Smooth muscle cell (in vitro differentiated cells): ENCODE results near the gene ARHGAP21. TPM values are rescaled to one million over a fixed set of nuclear protein-coding genes. Genes with fewer than 3 reads are reported as not detected.

Source experiments
- DNase-seq: peaks from one replicate; lab custom pipeline; 2025; ENCODE audit not compliant: unreplicated experiment; lab: John Stamatoyannopoulos, UW
- H2AFZ ChIP-seq: fragments of 200-600 bp; sonication (generic); 2 replicates; pipeline ENCODE4 v1.6.0; 2016; ENCODE audit warnings: antibody characterized with exemption, low read depth, mild to moderate bottlenecking
- H3F3A ChIP-seq: fragments of 200-600 bp; sonication (generic); 2 replicates; pipeline ENCODE4 v1.6.0; 2017; ENCODE audit warnings: antibody characterized with exemption, low read depth
- H3K27ac ChIP-seq: fragments of 200-600 bp; sonication (generic); 2 replicates; pipeline ENCODE4 v1.5.1; 2016; ENCODE audit warnings: low read depth, mild to moderate bottlenecking
- H3K27me3 ChIP-seq: fragments of 200-600 bp; sonication (generic); 2 replicates; pipeline ENCODE4 v1.6.1; 2016; ENCODE audit warnings: low read depth, mild to moderate bottlenecking
- H3K36me3 ChIP-seq: fragments of 200-600 bp; sonication (generic); 2 replicates; pipeline ENCODE4 v1.5.1; 2016; ENCODE audit warnings: low read depth
- H3K4me1 ChIP-seq: fragments of 200-600 bp; sonication (generic); 2 replicates; pipeline ENCODE4 v1.5.1; 2016; ENCODE audit warnings: low read depth
- H3K4me2 ChIP-seq: fragments of 200-600 bp; sonication (generic); 2 replicates; pipeline ENCODE4 v1.6.0; 2016; ENCODE audit warnings: mild to moderate bottlenecking
- H3K4me3 ChIP-seq: fragments of 200-600 bp; sonication (generic); 2 replicates; pipeline ENCODE4 v1.5.1; 2016; ENCODE audit warnings: mild to moderate bottlenecking
- H3K79me2 ChIP-seq: fragments of 200-600 bp; sonication (generic); 2 replicates; pipeline ENCODE4 v1.6.0; 2016; ENCODE audit warnings: low read depth, mild to moderate bottlenecking
- H3K9ac ChIP-seq: fragments of 200-600 bp; sonication (generic); 2 replicates; pipeline ENCODE4 v1.6.0; 2016; ENCODE audit warnings: low read depth
- H3K9me3 ChIP-seq: fragments of 200-600 bp; sonication (generic); replicated peaks from 2 replicates; pipeline ENCODE4 v1.5.1; 2016; ENCODE audit warnings: low read depth
- H4K20me1 ChIP-seq: fragments of 200-600 bp; sonication (generic); 2 replicates; pipeline ENCODE4 v1.6.0; 2016; ENCODE audit warnings: low read depth
- CTCF ChIP-seq: fragments of 200-600 bp; sonication (generic); IDR thresholded peaks from 2 replicates; pipeline ENCODE4 v1.5.1; 2017; ENCODE audit warnings: borderline replicate concordance, mild to moderate bottlenecking, antibody characterized with exemption; ENCODE audit not compliant: insufficient read depth, poor library complexity, severe bottlenecking
- WGBS: methylation state at CpG from one replicate; pipeline ENCODE4 v1.1.7; 2016; ENCODE audit warnings: low lambda C conversion rate; 5-methylcytosine and 5-hydroxymethylcytosine counted together
- polyA plus RNA-seq: library from polyadenylated mRNA; unstranded; fragments of >200 nt; fragmentation: Nextera tagmentation; extraction: Ambion mirVana; gene quantifications from 2 replicates; pipeline ENCODE4 v1.2.1, GENCODE V29; 2016
- total RNA-seq: library from RNA; depleted of rRNA; stranded (reverse); fragments of >200 nt; gene quantifications from 2 replicates; pipeline ENCODE4 v1.2.3, GENCODE V29; 2014

Gene ARHGAP21
- total and polyA plus RNA-seq, 2 experiments from 2014 or later, result 8.9 to 59.1 TPM

DNA sequence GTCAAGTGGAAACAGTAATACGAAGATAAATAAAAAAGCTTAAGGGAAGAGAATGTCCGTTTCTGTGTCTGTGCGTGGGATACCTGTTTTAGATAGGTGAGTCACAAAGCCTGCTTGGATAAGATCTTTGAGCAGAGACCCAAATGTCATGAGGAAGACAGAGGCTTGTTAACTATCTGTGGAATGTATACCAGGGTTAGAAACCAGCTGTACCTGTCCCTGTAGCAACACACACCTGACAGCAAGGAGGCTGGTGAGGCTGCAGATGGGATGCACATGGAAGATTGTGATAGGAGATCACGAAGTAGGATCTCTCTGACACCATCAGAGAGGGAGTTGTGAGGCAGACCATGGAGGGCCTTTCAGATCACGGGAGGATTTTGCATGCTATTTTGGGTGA is 105.3 kb downstream of the ARHGAP21 start:
- H3K79me2 ChIP-seq, result no peaks in the 10 kb centered on the region
- H3K9me3 ChIP-seq, result no peaks in the 10 kb centered on the region
- no peaks in the 10 kb centered on the region for H3K36me3 ChIP-seq
- no peak overlapping the region for H2AFZ ChIP-seq
- no peaks in the 10 kb centered on the region for H3F3A ChIP-seq
- H3K27ac ChIP-seq, result peak overlapping the region; percentile 79
- H3K4me2 ChIP-seq, result no peak overlapping the region
- no peak for DNase-seq
- H3K4me1 ChIP-seq, result no peaks in the 10 kb centered on the region
- peaks cover 15% of the 10 kb centered on the region for H4K20me1 ChIP-seq
- H3K9ac ChIP-seq, result peak overlapping the region; percentile 17
- TF ChIP-seq CTCF, result no peak
- H3K27me3 ChIP-seq, result no peaks in the 10 kb centered on the region
- no peak overlapping the region for H3K4me3 ChIP-seq
- WGBS, result 72% methylated on average over 5 of the region's 5 CpGs

GRCh38 chr10:24617771-24618396 is 105.8 kb downstream of the ARHGAP21 start:
- Histone ChIP-seq H3K79me2 (no peaks in the 10 kb centered on the region), H3K4me1 (no peaks in the 10 kb centered on the region), H2AFZ (no peak overlapping the region), H3K4me3 (no peak overlapping the region), H4K20me1 (peaks cover 10% of the 10 kb centered on the region), H3K9ac (peak overlapping the region; percentile 17), H3K27me3 (no peaks in the 10 kb centered on the region), H3K36me3 (no peaks in the 10 kb centered on the region), H3K9me3 (no peaks in the 10 kb centered on the region), H3F3A (no peaks in the 10 kb centered on the region), H3K4me2 (no peak overlapping the region), H3K27ac (peak overlapping the region; percentile 79)
- DNase-seq, result no peak
- peak; percentile 90 for TF ChIP-seq CTCF
- 42% methylated on average over 7 of the region's 7 CpGs for WGBS

- Histone ChIP-seq H3K4me3 (no peak overlapping the region), H3K9me3 (no peaks in the 10 kb centered on the region), H3K4me1 (no peaks in the 10 kb centered on the region), H3K4me2 (no peak overlapping the region), H3K27me3 (no peaks in the 10 kb centered on the region), H3F3A (no peaks in the 10 kb centered on the region), H3K27ac (no peak overlapping the region), H3K36me3 (no peaks in the 10 kb centered on the region), H3K9ac (no peak overlapping the region), H3K79me2 (no peaks in the 10 kb centered on the region), H2AFZ (no peak overlapping the region), H4K20me1 (no peaks in the 10 kb centered on the region)
- no peak for DNase-seq
- WGBS, result 87% methylated on average over 3 of the region's 3 CpGs
- no peak for TF ChIP-seq CTCF
Measured at GRCh38 chr10:24616536-24616935, 107.2 kb downstream of the ARHGAP21 start.

- H3K4me1 ChIP-seq, result no peaks in the 10 kb centered on the region
- no peaks in the 10 kb centered on the region for H3F3A ChIP-seq
- H3K79me2 ChIP-seq, result no peaks in the 10 kb centered on the region
- peaks cover 9% of the 10 kb centered on the region for H4K20me1 ChIP-seq
- no peak for TF ChIP-seq CTCF
- H3K27ac ChIP-seq, result no peak overlapping the region
- no peaks in the 10 kb centered on the region for H3K27me3 ChIP-seq
- no peaks in the 10 kb centered on the region for H3K9me3 ChIP-seq
- no peak overlapping the region for H3K4me2 ChIP-seq
- no peak overlapping the region for H2AFZ ChIP-seq
- no peak overlapping the region for H3K4me3 ChIP-seq
- peaks cover 9% of the 10 kb centered on the region for H3K36me3 ChIP-seq
- no peak overlapping the region for H3K9ac ChIP-seq
- DNase-seq, result no peak
- 100% methylated on average over 1 of the region's 1 CpG for WGBS
Measured at GRCh38 chr10:24606021-24606420, 117.7 kb downstream of the ARHGAP21 start.
